ENCODE results near the gene SUN5. TPM values are rescaled to one million over a fixed set of nuclear protein-coding genes. Genes with fewer than 3 reads are reported as not detected.

SUN5 gene
- total RNA-seq, 1 experiment from 2014 or later, result not detected

GRCh38 chr20:32983459-32984112, 20.6 kb downstream of the SUN5 start:
- POLR2A ChIA-PET (ENCODE audit: unreplicated experiment), result no interaction called here
- H3K27me3 ChIP-seq (ENCODE audit: low read length), result peaks cover 24% of the 10 kb centered on the region
- no peaks in the 10 kb centered on the region for H3K9me2 ChIP-seq (replicated peaks; ENCODE audit: low read length)
- H3K4me2 ChIP-seq (ENCODE audit: low read length), result no peak overlapping the region
- BruUV-seq (replicated peaks), result no TSS peak
- H2AFZ ChIP-seq (ENCODE audit: low read length), result no peak overlapping the region
- no peak overlapping the region for H3K9ac ChIP-seq (ENCODE audit: low read length)
- CTCF ChIA-PET, result no interaction called here
- H3K79me2 ChIP-seq (ENCODE audit: low read length), result no peaks in the 10 kb centered on the region
- TF ChIP-seq EZH2 (IDR thresholded peaks at IDR 0.05; ENCODE audit: low read length, unreplicated experiment) (no peak), EZH2phosphoT487 (IDR thresholded peaks at IDR 0.05; ENCODE audit: borderline replicate concordance, low read length) (no peak)
- TF ChIP-seq, protein P1, sequence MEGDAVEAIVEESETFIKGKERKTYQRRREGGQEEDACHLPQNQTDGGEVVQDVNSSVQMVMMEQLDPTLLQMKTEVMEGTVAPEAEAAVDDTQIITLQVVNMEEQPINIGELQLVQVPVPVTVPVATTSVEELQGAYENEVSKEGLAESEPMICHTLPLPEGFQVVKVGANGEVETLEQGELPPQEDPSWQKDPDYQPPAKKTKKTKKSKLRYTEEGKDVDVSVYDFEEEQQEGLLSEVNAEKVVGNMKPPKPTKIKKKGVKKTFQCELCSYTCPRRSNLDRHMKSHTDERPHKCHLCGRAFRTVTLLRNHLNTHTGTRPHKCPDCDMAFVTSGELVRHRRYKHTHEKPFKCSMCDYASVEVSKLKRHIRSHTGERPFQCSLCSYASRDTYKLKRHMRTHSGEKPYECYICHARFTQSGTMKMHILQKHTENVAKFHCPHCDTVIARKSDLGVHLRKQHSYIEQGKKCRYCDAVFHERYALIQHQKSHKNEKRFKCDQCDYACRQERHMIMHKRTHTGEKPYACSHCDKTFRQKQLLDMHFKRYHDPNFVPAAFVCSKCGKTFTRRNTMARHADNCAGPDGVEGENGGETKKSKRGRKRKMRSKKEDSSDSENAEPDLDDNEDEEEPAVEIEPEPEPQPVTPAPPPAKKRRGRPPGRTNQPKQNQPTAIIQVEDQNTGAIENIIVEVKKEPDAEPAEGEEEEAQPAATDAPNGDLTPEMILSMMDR (conservative IDR thresholded peaks at IDR 0.05; ENCODE audit: low read depth, low read length), result no peak
- no peak overlapping the region for H3K4me3 ChIP-seq (ENCODE audit: low read length)
- H3F3A ChIP-seq (ENCODE audit: low read length, unreplicated experiment), result no peaks in the 10 kb centered on the region
- no peak for DNase-seq
- H3K4me1 ChIP-seq (ENCODE audit: insufficient read depth, low read length), result no peaks in the 10 kb centered on the region
- no peaks in the 10 kb centered on the region for H3K9me3 ChIP-seq (ENCODE audit: low read length)
- ATAC-seq, result no peak
- H3K27ac ChIP-seq (ENCODE audit: low read length), result no peak overlapping the region
- no peaks in the 10 kb centered on the region for H3K36me3 ChIP-seq (ENCODE audit: low read depth, low read length)
- intact Hi-C loops (cut with micrococcal nuclease), result no loop called here
- H4K20me1 ChIP-seq (ENCODE audit: low read length), result no peaks in the 10 kb centered on the region

DNA sequence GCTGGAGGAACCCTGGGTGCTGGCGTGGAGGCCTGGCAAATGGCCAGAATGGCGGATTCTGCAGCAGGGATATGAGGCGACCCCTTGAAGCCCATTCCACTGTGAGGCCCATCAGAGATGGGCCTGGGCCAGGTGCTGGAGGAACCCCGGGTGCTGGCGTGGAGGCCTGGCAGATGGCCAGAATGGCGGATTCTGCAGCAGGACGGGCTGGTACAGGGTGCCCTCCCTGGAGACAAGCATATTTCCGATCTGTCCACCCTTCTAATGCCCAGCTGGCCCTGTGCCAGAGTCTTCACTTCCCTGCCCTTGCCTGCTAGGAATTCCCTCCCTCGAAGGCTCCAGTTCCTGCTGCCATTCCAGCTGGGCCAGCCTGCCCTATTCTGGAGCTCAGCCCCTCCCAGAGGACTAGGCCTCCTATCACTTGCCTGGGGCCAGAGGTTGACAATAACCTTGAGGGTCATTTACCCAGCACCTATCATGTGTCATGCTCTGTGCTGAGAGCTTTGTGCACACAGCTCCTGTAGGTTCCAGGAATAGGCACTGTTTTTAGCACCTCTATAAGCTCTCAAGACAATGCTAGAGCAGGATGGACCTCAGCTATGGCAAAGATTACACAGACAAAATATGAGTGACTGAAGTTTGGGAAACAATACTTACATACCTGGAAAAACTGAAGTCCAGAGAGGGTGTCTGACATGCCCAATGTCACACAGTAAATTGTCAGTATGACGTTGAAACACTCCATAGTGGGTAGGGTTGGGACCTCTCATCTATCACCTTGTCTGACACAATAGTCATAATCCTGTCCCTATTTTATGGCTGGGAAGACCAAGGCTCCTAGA, 21.4 kb downstream of the SUN5 start:
- Histone ChIP-seq H4K20me1 (ENCODE audit: low read length) (no peaks in the 10 kb centered on the region), H3K36me3 (ENCODE audit: low read depth, low read length) (no peaks in the 10 kb centered on the region), H3K9me3 (ENCODE audit: low read length) (no peaks in the 10 kb centered on the region), H3K4me2 (ENCODE audit: low read length) (no peak overlapping the region), H3K4me1 (ENCODE audit: insufficient read depth, low read length) (no peaks in the 10 kb centered on the region), H3K27me3 (ENCODE audit: low read length) (peaks cover 30% of the 10 kb centered on the region), H3K4me3 (ENCODE audit: low read length) (no peak overlapping the region), H3K9me2 (replicated peaks; ENCODE audit: low read length) (no peaks in the 10 kb centered on the region), H3K9ac (ENCODE audit: low read length) (no peak overlapping the region), H3K79me2 (ENCODE audit: low read length) (no peaks in the 10 kb centered on the region), H3K27ac (ENCODE audit: low read length) (no peak overlapping the region), H3F3A (ENCODE audit: low read length, unreplicated experiment) (no peaks in the 10 kb centered on the region), H2AFZ (ENCODE audit: low read length) (no peak overlapping the region)
- POLR2A ChIA-PET (ENCODE audit: unreplicated experiment), result no interaction called here
- BruUV-seq (replicated peaks), result no TSS peak
- ATAC-seq (no peak), DNase-seq (no peak)
- intact Hi-C loops (cut with micrococcal nuclease), result no loop called here
- TF ChIP-seq, protein P1 (conservative IDR thresholded peaks at IDR 0.05; ENCODE audit: low read depth, low read length), result no peak
- TF ChIP-seq EZH2phosphoT487 (IDR thresholded peaks at IDR 0.05; ENCODE audit: borderline replicate concordance, low read length) (no peak), EZH2 (IDR thresholded peaks at IDR 0.05; ENCODE audit: low read length, unreplicated experiment) (no peak)
- CTCF ChIA-PET, result no interaction called here

- DNase-seq, result no peak
- Histone ChIP-seq H3F3A (ENCODE audit: low read length, unreplicated experiment) (no peaks in the 10 kb centered on the region), H3K4me1 (ENCODE audit: insufficient read depth, low read length) (no peaks in the 10 kb centered on the region), H3K9me3 (ENCODE audit: low read length) (no peaks in the 10 kb centered on the region), H3K27ac (ENCODE audit: low read length) (no peak overlapping the region), H2AFZ (ENCODE audit: low read length) (no peak overlapping the region), H3K79me2 (ENCODE audit: low read length) (no peaks in the 10 kb centered on the region), H4K20me1 (ENCODE audit: low read length) (no peaks in the 10 kb centered on the region), H3K27me3 (ENCODE audit: low read length) (peaks cover 48% of the 10 kb centered on the region), H3K9me2 (replicated peaks; ENCODE audit: low read length) (no peaks in the 10 kb centered on the region), H3K4me2 (ENCODE audit: low read length) (no peak overlapping the region), H3K36me3 (ENCODE audit: low read depth, low read length) (no peaks in the 10 kb centered on the region), H3K9ac (ENCODE audit: low read length) (no peak overlapping the region), H3K4me3 (ENCODE audit: low read length) (no peak overlapping the region)
- no TSS peak for BruUV-seq (replicated peaks)
- ChIA-PET CTCF (no interaction called here), POLR2A (ENCODE audit: unreplicated experiment) (interaction anchor here (0.7 kb wide), 1 partner anchor 24 kb away, joined by 3 read pairs; no protein-coding TSS in a partner anchor)
- no peak for TF ChIP-seq EZH2phosphoT487 (IDR thresholded peaks at IDR 0.05; ENCODE audit: borderline replicate concordance, low read length)
- TF ChIP-seq, protein P1 (conservative IDR thresholded peaks at IDR 0.05; ENCODE audit: low read depth, low read length), result no peak
- no peak for TF ChIP-seq EZH2 (IDR thresholded peaks at IDR 0.05; ENCODE audit: low read length, unreplicated experiment)
- intact Hi-C loops (cut with micrococcal nuclease), result no loop called here
- ATAC-seq, result no peak
These were observed 23.2 kb downstream of the SUN5 start for GRCh38 chr20:32980990-32981389.
